Esophagus muscularis mucosa (tissue), 4 donors: ENCODE data around the gene ZNF414. TPM values are rescaled to one million over a fixed set of nuclear protein-coding genes. Genes with fewer than 3 reads are reported as not detected.
"Not testable (repeated sequence)": the region's sequence is repeated elsewhere in the genome, so short reads cannot be mapped to it uniquely, and the experiment has no call there.

ENCODE experiments used
- DNase-seq: peaks from one replicate; pipeline ENCODE4 v3.0.0-alpha.2; 2017; ENCODE audit errors: extremely low spot score
- H3K27ac ChIP-seq, 4 donors: fragments of 200-600 bp; sonication (generic); replicated peaks in 1 of 4; 1 replicate in 3 of 4; 2 replicates in 1 of 4; pipeline ENCODE4 v1.5.1; 2016 to 2019; ENCODE audit warnings: mild to moderate bottlenecking in 1 of 4
- H3K27me3 ChIP-seq, 4 donors: fragments of 200-600 bp; sonication (generic); one replicate each; pipeline versions ENCODE4 v1.5.1 to v1.6.0; 2016 to 2019
- H3K36me3 ChIP-seq, 4 donors: fragments of 200-600 bp; sonication (generic); one replicate each; pipeline ENCODE4 v1.5.1; 2016 to 2019
- H3K4me1 ChIP-seq, 4 donors: fragments of 200-600 bp; sonication (generic); one replicate each; pipeline ENCODE4 v1.5.1; 2016 to 2019
- H3K4me3 ChIP-seq, 4 donors: fragments of 200-600 bp; sonication (generic); 1 replicate in 2 of 4; 2 replicates in 2 of 4; pipeline ENCODE4 v1.5.1; 2016 to 2019; ENCODE audit warnings: mild to moderate bottlenecking in 4 of 4, moderate library complexity in 1 of 4
- H3K9me3 ChIP-seq, 4 donors: fragments of 200-600 bp; sonication (generic); 1 replicate in 3 of 4; 2 replicates in 1 of 4; pipeline ENCODE4 v1.5.1; 2016 to 2019
- CTCF ChIP-seq, 3 experiments: fragments of 200-600 bp in 2 of 3; fragments of 450-650 bp in 1 of 3; sonication (generic) in 2 of 3; IDR thresholded peaks; one replicate each; pipeline ENCODE4 v1.5.1; 2017 to 2019; ENCODE audit warnings: antibody characterized with exemption in 3 of 3, mild to moderate bottlenecking in 2 of 3, moderate library complexity in 1 of 3
- EP300 ChIP-seq: sonication (generic); formaldehyde crosslinking; IDR thresholded peaks from one replicate; pipeline ENCODE4 v1.6.1; 2017; ENCODE audit warnings: antibody characterized with exemption
- POLR2A ChIP-seq: fragments of 450-650 bp; IDR thresholded peaks from one replicate; pipeline ENCODE4 v1.6.1; 2017; ENCODE audit warnings: antibody characterized with exemption, moderate library complexity, mild to moderate bottlenecking, low read depth
- POLR2AphosphoS5 ChIP-seq, 2 donors: sonication (generic); formaldehyde crosslinking; IDR thresholded peaks; one replicate each; pipeline ENCODE4 v1.6.1; 2017; ENCODE audit warnings: antibody characterized with exemption in 2 of 2
- WGBS: methylation state at CpG from one replicate; pipeline ENCODE4 v1.1.5; 2018; 5-methylcytosine and 5-hydroxymethylcytosine counted together
- intact Hi-C: fragments of 100-400 bp; cut with DNase I; formaldehyde crosslinking; loops from one replicate; pipeline ENCODE4 v1.15.1; 2023
- total RNA-seq, 4 donors: library from RNA; depleted of rRNA; stranded (reverse); fragments of >200 nt; gene quantifications; one replicate each; pipeline versions ENCODE4 v1.1.0 to v1.2.1, GENCODE V29; 2016

Gene ZNF414
- total RNA-seq, 4 donors from 2014 or later, result 11.3 to 24.5 (median 17.1) TPM

GRCh38 chr19:8519388-8519787 lies 5.4 kb upstream of the ZNF414 start:
- Histone ChIP-seq H3K4me3 (no peak overlapping the region), H3K4me1 (peaks cover 6 to 19% (median 10%) of the 10 kb centered on the region in 4 donors), H3K9me3 (no peaks in the 10 kb centered on the region), H3K27ac (no peak overlapping the region), H3K27me3 (no peaks in the 10 kb centered on the region), H3K36me3 (no peaks in the 10 kb centered on the region)
- 91% methylated on average over 6 of the region's 6 CpGs for WGBS
- no peak for TF ChIP-seq POLR2AphosphoS5 (IDR thresholded peaks at IDR 0.05)
- TF ChIP-seq CTCF (IDR thresholded peaks at IDR 0.05), result no peak
- no peak for TF ChIP-seq EP300
- no peak for TF ChIP-seq POLR2A
- no peak for DNase-seq
- intact Hi-C loops, result no loop called here

- DNase-seq, result no peak
- Histone ChIP-seq H3K9me3 (no peaks in the 10 kb centered on the region), H3K36me3 (no peaks in the 10 kb centered on the region), H3K27me3 (no peaks in the 10 kb centered on the region), H3K4me1 (peaks cover 9 to 23% (median 13%) of the 10 kb centered on the region in 4 donors), H3K4me3 (no peak overlapping the region), H3K27ac (no peak overlapping the region)
- TF ChIP-seq POLR2A (no peak), CTCF (IDR thresholded peaks at IDR 0.05) (no peak), POLR2AphosphoS5 (IDR thresholded peaks at IDR 0.05) (no peak), EP300 (no peak)
- WGBS, result 83% methylated on average over 11 of the region's 11 CpGs
- intact Hi-C loops, result no loop called here
Measured at GRCh38 chr19:8518536-8518935, 4.6 kb upstream of the ZNF414 start.

GRCh38 chr19:8517551-8518442 lies 3.8 kb upstream of the ZNF414 start:
- intact Hi-C loops, result no loop called here
- H3K27me3 ChIP-seq, result no peaks in the 10 kb centered on the region
- H3K9me3 ChIP-seq, result no peaks in the 10 kb centered on the region
- TF ChIP-seq CTCF (IDR thresholded peaks at IDR 0.05) (no peak), POLR2AphosphoS5 (IDR thresholded peaks at IDR 0.05) (no peak), EP300 (no peak), POLR2A (no peak)
- no peaks in the 10 kb centered on the region for H3K36me3 ChIP-seq
- H3K27ac ChIP-seq, result peak overlapping the region in 2 of 4 donors; percentile 2 to 40
- peaks cover 16 to 30% (median 20%) of the 10 kb centered on the region in 4 donors for H3K4me1 ChIP-seq
- H3K4me3 ChIP-seq, result no peak overlapping the region
- WGBS, result 54% methylated on average over 10 of the region's 10 CpGs
- DNase-seq, result no peak

- intact Hi-C loops, result no loop called here
- 80% methylated on average over 11 of the region's 11 CpGs for WGBS
- no peak for DNase-seq
Measured at GRCh38 chr19:8515317-8515716, 1.4 kb upstream of the ZNF414 start.

GRCh38 chr19:8514505-8515009 lies 590 bp upstream of the ZNF414 start:
- DNase-seq, intact Hi-C loops, H3K9me3 ChIP-seq, H3K27me3 ChIP-seq: not testable (repeated sequence)
- 80% methylated on average over 21 of the region's 21 CpGs for WGBS
- Histone ChIP-seq H3K27ac (peak overlapping the region; percentile 91 to 99 (median 98)), H3K4me3 (peak overlapping the region; percentile 66 to 94 (median 80)), H3K4me1 (peaks cover 25 to 45% (median 36%) of the 10 kb centered on the region in 4 donors), H3K36me3 (peaks cover 0 to 19% (median 14%) of the 10 kb centered on the region in 4 donors)

More at GRCh38 chr19:8515317-8515716, 1.4 kb upstream of the ZNF414 start:
- Histone ChIP-seq H3K36me3 (peaks cover 0 to 15% (median 13%) of the 10 kb centered on the region in 4 donors), H3K4me3 (no peak overlapping the region), H3K27ac (no peak overlapping the region), H3K27me3 (no peaks in the 10 kb centered on the region), H3K4me1 (peaks cover 25 to 45% (median 36%) of the 10 kb centered on the region in 4 donors), H3K9me3 (no peaks in the 10 kb centered on the region)
- TF ChIP-seq POLR2AphosphoS5 (IDR thresholded peaks at IDR 0.05) (no peak), POLR2A (no peak), CTCF (IDR thresholded peaks at IDR 0.05) (no peak), EP300 (no peak)
